TTC549 (cell line): ENCODE measurements around the gene ENAM.
"Not testable (repeated sequence)": the region's sequence is repeated elsewhere in the genome, so short reads cannot be mapped to it uniquely, and the experiment has no call there.

Experiments used
- FAIRE-seq: peaks from 2 replicates; lab custom pipeline; 2012; peaks lifted over from hg19 to GRCh38; lab: Jason Lieb, UNC

The ENAM gene

DNA sequence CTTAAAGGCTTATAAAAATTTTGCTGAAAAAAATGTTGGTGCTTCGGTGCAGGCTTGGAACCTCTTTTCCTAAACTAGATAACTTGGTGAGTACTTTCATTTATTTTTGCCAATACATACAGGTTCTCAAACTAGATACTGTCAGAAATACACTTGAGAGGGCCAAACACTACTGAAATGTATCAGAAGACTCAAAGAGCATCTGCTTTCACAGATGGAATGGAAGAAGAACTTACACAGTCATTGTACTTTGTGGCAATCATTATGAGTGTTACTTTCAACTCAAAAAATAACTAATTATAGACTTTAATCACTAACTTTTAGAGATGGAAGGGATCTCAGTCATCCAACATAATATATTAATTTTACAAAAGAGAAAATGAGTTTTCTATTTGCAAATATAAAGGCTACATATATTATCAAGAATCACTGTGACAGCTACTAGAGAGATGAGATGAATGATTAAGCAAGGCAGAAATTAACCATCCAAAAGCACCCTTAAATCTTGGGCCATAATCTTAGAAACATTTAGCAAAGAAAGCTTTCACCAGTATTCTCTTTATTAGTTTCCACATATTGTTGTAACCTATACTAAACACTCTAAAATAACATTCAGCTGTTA is 1.0 kb downstream of the ENAM start:
- FAIRE-seq, result no peak

DNA sequence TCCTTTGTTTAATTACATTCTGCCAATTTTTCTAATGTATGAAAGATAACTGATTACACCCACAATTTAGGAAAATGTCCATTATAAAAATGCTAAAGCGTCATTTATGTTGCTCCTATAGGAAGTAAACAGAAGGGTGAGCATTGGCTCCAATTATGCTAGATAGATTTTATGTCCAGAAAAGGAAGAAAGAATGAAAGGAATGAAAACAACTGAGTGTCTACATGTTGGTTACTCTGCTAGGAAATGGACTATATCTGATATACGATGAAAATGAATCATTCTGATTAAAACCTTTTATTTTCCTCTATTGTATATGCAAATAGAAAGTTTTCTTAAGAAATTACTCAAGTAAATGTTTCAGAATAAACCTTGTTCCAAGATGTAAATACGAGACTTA is 1.6 kb downstream of the ENAM start:
- FAIRE-seq, result no peak

DNA sequence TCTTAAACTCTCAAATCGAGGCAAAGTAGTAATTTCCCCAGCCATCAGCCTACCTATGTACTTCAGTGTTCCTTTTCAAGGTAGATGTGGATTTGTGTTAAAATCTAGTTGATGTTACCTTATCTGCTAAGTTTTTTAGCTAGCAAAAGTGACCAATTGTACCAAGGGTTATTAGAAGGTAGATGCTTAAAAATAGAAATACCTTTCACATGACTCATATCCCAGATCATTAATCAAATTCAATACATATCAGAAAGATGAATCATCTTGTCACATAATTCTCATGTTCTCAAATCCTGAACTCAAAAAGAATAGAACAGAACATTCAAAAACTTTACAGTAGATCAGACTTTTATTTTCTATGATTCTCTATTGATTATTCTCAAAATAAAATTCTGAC is 3.5 kb downstream of the ENAM start:
- FAIRE-seq, result no peak

DNA sequence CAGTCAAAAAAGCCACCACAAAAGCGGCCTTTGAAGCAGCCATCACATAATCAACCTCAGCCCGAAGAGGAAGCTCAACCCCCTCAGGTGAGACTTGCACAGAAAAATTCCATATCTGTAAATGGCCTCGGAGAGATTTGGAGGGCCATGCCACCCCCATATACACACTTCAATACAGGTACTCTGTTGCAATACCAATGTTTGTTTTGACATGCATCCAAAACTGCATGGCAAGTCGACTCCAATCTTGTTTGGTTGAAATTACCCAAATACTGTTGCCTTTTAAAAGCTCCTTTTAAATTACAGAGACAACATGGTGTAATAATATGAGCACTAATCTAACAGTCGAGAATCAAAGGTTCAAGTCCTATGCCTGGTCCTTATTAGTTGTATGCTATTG is 5.9 kb downstream of the ENAM start:
- no peak for FAIRE-seq

DNA sequence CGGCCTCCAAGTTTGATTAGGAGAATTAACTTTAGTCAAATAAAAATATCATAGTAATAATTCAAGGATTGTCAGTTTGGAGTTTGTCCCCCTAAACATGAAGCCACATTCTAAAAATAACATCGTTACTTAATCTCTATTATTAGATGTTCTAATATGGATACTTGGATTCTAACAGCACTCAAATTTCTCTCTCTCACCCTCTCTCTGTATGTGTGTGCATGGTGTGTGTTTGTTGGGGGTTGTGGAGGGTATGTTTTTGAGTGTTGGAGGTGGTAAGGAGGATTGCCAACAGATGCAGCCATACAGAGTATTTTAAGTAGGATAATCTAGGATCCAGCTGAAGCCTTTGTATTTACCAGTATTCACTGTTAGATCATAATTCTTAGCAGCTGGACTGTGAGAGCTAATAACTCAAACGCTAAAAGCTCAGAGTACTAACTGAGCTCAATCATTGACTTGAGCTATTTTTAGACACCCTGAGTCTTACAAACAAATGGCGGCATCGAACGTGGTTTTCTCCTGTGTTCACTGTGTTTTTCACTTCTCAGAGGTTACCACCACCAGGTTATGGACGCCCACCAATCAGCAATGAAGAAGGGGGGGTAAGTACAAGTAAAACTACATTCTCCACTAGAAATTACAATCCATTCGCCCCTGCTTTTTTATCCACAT is 8.8 kb downstream of the ENAM start:
- FAIRE-seq, result no peak

DNA sequence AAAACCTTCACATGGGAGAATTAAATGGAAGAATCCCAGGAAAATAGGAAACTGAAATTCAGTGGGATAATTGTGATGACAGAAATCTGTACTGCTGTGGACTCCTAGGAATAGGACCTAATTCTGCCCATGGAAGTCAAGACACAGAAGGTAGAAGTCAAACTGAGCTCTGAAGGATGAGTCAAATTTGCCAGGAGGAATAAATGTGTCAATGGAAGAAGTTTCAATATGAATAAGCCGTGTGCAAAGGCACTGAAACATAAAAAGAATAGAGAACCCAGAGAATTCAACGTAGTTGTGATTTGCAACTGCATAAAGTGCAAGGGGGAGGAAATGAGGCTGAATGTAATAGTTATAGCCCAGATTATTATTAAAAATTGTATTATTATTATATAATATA is 11.6 kb downstream of the ENAM start:
- no peak for FAIRE-seq

DNA sequence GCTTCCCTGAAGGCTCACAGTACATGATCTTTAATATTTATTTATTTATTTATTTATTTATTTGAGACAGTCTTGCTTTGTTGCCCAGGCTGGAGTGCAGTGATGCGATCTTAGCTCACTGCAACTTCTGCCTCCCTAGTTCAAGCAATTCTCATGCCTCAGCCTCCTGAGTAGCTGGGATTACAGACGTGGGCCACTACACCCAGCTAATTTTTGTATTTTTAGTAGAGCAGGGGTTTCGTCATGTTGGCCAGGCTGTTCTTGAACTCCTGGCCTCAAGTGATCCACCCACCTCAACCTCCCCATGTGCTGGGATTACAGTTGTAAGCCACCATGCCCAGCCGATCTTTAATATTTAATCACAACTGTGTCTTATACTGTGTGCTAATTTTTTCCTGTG is 22.2 kb downstream of the ENAM start:
- FAIRE-seq, result not testable (repeated sequence)

DNA sequence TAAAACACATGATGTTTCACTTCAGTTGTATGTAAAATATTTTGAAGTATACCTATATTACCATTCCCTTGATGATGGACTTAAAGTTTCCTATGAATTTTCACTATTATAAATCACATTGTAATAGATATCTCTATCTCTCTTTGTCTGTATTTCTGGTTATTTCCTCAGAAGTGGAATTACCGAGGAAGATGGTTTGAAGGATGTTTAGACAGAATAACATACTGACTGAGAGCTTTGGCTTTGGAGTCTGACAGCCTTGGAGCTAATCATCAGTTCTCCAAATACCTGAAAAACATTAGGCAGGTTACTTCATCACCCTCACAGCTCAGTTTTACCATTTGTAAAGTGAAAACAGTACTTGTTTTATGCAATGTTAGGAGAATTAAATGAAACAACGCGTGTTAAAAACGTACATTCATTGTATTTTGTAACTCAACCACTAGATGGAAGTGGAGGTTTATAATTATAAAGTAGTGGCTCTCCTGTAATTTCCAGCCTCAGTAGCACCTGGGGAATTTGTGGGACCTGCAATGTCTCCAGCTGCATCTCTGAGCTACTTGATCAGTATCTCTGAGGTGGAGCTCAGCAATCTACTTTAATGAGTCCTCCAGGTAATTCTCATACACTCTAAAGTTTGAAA is 23.4 kb downstream of the ENAM start:
- peak; percentile 65 for FAIRE-seq

DNA sequence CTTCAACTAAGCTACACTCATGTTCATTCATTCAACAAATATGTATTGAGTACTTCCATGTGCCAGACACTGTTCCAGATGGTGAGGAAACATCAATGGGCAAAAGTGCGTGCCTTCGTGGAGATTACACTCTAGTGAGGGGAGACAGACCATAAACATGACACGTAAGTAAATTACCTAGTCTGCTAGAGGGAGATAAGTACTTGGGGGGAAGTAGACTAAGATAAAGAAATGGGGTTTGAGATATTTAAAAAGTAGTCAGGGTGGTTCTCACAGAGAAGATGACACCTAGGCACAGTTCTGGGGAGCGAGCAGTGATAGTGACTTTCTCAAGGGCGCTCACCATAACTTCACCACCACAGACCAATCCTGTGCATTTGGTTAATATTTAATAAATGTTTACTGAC is 26.1 kb downstream of the ENAM start:
- no peak for FAIRE-seq

DNA sequence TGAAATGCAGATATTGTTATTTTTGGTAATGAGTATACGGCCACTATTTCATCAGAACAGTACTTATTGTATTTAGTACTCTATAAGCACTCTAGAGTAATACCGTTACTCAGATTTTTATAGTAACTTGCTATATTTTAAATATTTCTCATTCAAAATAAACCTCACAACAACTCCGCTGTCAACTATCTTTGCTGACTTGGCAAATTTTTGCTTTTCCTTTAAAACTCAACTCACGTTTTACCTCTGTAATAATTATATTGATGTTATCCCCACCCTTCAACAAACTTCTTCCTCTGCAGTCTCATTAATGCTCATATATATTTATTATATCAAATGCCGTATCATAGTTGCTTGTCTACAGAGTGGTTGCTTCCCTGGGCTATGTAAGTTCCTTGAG is 28.8 kb downstream of the ENAM start:
- FAIRE-seq, result no peak

DNA sequence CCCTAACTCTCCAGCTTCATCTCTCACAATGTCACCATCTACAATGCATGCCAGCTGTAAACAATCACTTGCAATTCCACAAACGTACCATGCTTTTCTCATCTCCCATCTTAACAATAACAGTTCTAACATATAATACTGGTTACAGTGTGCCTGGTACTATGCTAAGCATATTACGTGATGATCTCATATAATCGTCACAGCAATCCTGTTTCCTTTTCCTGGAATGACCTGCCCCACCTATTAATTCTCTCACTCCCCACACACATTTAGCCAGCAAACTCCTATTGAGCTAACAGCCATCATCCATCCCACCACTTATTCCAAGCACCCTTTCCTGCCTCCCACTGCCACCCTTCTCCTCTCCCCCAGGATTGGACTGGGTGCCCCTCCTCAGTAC is 29.9 kb downstream of the ENAM start:
- FAIRE-seq, result no peak

DNA sequence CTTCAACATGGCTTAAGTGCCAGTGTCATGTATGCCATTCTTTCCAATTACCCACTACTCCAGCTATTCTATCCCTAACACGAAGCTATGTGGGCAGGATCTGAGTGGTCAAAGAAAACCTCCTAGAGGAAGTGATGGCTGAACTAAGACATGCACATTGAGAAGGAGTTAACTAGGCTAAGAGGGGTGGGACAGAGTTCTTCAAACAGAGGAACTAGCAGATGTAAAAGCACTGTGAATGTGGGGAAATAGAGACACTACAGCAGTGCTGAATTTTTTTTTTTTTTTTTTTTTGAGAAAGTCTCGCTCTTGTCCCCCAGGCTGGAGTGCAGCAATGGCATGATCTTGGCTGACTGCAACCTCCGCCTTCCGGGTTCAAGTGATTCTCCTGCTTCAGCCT is 31.6 kb downstream of the ENAM start:
- no peak for FAIRE-seq

DNA sequence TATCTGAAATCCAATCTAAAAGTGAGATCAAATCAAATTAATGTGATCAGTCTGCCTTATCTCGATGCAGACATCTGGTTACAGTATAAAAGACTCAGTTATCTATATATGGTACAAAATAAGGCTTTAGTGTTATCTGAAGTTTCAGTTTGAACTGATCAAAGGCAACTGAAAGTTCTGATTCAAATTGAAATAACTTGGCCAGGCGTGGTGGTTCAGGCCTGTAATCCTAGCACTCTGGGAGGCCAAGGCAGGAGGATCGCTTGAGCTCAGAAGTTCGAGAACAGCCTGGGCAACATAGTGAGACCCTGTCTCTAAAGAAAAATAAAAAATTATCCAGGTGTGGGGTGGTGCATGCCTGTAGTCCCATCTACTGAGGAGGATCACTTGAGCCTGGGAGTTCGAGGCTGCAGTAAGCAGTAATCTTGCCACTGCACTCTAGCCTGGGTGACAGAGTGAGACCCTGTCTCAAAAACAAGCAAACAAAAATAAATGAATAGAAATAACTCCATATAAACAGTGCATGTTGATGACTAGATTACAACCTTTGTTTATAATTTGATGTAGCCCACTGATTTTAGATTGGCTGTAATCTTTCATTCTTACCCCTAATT is 32.9 kb downstream of the ENAM start:
- not testable (repeated sequence) for FAIRE-seq

DNA sequence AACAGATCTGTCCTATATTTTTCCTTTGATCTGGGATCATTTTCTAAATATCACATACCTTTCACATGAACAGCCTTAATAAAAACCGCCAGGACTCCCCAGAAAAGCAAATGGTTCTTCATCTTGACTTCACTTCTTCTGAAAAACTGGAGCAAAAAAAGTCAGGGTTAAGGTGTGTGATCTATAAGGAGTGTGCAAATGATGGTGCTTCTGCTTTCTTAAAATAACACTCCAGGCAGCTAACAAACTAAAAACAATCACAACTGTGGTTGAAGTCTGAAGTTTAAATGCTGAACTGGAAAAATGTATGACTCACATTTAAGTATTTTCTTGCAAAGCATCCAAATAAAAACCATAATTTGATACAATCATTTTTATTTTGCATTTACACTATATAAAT is 37.8 kb downstream of the ENAM start, which contains the start of gene JCHAIN:
TSS of gene JCHAIN (minus strand) at position 140 of the 400 bp plus-strand sequence. CDS start at position 122, 18 bp downstream.
- FAIRE-seq, result no peak

DNA sequence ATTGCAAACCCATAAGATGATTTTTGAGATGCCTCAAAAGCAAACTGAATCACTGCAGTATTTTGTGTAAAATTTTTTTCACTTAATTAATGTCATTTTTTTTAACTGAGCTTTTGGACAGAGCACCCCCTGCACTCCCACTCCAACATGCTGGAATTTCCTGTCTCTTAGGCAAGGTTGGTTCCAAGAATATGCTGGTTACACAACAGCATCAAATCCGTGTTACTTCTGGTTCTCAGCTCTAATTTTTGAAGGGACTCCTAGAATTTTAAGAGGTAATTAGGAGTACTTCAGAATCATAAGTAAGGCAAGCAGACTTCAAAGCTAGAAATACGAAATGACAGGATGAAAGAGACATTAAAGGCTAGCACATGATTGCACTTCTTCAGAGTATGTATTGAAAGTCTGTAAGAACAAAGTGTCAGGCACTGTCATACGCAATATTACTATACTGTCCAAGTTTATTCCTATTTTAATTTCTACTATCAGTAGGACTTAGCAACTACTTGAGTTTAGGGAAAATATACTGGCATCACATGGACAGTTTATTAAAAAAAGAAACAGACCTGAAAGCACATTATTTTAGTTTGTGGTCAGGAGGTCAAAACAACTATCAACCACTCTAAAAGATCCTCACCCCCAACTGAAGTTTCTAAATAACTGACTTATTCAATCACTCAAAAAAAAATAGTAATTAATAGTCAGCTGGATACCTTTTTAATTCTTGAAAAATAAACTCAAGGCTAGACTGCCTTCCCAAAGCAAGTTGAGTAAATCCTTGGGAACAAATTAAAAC is 39.4 kb downstream of the ENAM start:
- FAIRE-seq, result no peak

DNA sequence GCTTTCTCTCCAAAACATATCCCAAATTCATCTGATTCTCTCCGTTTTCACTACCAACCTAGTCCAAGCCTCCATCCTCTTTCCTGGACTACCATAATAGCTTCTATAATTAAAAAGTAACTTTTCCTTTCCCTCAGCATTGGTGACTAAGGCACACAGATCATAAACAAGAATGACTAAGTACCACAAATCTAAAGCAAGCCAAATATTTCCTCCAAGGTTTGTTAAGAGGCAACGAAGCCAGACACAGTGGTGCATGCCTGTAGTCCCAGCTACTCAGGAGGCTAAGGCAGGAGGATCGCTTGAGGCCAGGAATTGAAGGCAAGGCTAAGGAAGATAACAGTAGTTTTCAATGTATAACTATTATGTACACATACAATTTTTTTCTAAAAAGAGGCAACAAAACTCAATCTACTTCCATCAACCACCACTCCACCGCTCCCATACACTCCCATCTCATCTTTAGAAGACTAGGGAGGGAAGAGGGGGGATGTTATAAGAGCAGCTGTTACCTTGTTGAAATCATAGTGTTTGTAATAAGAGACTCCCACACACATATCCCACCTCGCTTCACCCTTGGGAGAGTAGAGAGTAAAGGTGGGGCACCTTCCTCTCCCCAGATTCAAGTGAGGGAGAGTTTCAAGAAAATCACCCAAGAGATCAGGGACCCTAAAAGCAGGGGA is 41.9 kb downstream of the ENAM start:
- no peak for FAIRE-seq

DNA sequence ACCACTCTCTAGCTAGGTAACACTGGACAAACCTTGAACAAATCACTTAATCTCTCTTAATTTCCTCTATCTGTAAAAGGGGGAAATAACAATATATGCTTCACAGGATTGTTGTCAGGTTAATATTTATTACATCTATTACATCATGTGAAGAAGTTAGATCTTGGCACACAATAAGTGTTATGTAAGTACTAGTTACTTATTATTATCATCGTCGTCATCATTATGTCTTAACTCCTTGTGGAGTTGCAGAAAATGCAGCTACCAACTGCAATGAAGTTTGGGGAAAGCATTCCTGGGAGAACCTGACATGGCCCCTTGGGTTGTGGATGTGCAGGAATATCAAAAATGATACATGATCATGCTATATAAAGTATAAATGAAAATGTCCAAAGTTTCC is 42.5 kb downstream of the ENAM start:
- no peak for FAIRE-seq

DNA sequence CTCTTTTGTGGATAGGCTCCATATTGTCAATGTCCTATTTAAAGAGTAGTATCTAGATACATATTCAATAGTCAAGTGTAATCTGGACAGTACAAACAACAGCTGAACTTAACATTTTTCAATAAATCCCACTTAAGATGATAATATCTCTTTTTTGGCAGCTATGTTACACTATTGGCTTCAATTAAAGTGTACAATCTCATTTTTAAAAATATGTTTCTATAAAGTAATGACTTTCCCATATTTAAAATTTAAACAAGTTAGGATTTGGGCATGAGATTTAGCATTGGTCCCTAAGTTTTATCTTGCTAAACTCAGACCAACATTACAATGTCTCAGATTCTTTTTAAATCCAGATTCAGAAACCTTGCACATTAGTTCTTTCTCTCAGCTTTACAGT is 45.6 kb downstream of the ENAM start:
- no peak for FAIRE-seq

DNA sequence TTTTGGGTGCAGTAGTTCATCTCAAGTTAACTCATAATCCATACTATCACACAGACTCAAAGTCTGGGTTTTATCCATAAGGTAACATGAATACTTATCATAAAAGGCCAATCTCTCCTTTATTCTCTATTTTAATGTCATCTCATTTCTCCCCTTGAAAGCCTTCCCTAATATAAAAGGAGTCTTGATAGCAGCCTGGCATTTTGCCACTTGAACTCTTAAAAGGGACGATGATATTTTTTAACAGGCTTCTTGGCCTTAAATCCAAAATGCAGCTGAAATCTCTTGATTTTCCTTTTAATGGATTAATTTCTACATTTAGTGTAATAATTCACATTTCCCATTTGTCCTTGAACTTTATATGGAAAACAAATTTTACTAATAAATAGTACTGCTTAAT is 46.2 kb downstream of the ENAM start:
- no peak for FAIRE-seq

DNA sequence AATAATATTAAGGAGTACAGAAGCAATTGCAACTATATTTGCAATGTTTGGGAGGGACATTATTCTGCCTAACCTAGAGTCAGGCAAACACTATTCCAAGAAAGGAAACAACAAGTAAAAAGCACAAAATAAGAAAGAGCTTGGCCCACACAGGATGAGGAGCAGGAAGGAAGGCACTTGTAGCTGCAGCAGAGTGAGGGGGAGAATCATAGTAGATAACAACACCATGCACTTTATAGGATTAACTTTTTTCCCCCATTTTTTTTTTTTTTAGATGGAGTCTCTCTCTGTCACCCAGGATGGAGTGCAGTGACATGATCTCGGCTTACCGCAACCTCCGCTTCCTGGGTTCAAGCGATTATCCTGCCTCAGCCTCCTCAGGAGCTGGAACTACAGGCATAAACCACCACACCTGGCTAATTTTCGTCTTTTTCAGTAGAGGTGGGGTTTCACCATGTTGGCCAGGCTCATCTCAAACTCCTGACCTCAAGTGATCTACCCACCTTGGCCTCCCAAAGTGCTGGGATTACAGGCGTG is 48.1 kb downstream of the ENAM start:
- FAIRE-seq, result no peak

DNA sequence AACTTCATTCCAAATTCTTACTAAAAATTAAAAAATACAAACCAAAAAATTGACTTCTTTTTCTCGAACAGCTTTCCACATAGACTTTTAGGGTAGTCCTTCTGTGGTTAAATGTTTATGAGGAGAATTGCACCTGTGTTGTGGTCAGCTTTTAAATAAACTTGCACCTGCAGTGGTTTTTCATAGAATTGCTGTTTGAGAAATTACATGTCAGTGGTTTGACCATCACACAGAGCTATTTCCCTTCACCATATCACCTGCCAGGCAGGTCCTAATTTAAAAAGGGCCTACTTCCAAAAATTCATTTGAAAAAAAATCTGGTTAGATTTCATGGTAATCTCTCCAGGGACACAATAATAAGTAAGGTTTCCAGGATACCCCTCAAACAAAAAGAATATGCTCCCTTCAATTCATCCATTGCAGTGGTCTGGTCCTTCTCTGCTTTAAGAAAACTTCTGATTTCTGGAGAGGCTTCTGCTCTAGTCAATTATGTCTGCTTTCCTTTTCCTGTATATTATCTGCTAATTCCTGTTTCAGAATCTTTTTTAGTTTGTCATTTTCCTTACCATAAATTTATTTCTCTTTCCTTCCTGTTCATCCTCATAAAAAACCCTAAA is 49.9 kb downstream of the ENAM start:
- FAIRE-seq, result no peak
